HG02938 (cell line): ENCODE data around the gene BMPR1B.

ENCODE experiments used
- ATAC-seq: cut with Tn5 transposase; IDR thresholded peaks from one replicate; pipeline ENCODE4 v1.9.1; 2021; ENCODE audit warnings: mild to moderate bottlenecking, moderate library complexity; ENCODE audit not compliant: unreplicated experiment

The BMPR1B gene

GRCh38 chr4:94947681-94948108 lies 189.9 kb downstream of the BMPR1B start:
- no peak for ATAC-seq

GRCh38 chr4:94954251-94954650 lies 196.5 kb downstream of the BMPR1B start:
- no peak for ATAC-seq

GRCh38 chr4:94957030-94957429 lies 199.3 kb downstream of the BMPR1B start:
- no peak for ATAC-seq

- ATAC-seq, result no peak
These were observed 201.6 kb downstream of the BMPR1B start for GRCh38 chr4:94959307-94959706.

GRCh38 chr4:94960708-94961107 lies 203.0 kb downstream of the BMPR1B start:
- no peak for ATAC-seq

GRCh38 chr4:94961420-94961819 lies 203.7 kb downstream of the BMPR1B start:
- no peak for ATAC-seq

- no peak for ATAC-seq
These were observed 204.7 kb downstream of the BMPR1B start for GRCh38 chr4:94962484-94962883.

GRCh38 chr4:94965852-94966251 lies 208.1 kb downstream of the BMPR1B start:
- no peak for ATAC-seq

- ATAC-seq, result no peak
These were observed 210.7 kb downstream of the BMPR1B start for GRCh38 chr4:94968493-94968892.

- no peak for ATAC-seq
These were observed 212.9 kb downstream of the BMPR1B start for GRCh38 chr4:94970650-94971049.

- ATAC-seq, result no peak
These were observed 217.0 kb downstream of the BMPR1B start for GRCh38 chr4:94974773-94975172.

- ATAC-seq, result no peak
These were observed 218.7 kb downstream of the BMPR1B start for GRCh38 chr4:94976371-94977011.

GRCh38 chr4:94978904-94979303 lies 221.1 kb downstream of the BMPR1B start:
- no peak for ATAC-seq

- no peak for ATAC-seq
These were observed 221.9 kb downstream of the BMPR1B start for GRCh38 chr4:94979621-94980020.

GRCh38 chr4:94995684-94996394 lies 238.1 kb downstream of the BMPR1B start:
- ATAC-seq, result no peak

- no peak for ATAC-seq
These were observed 242.4 kb downstream of the BMPR1B start for GRCh38 chr4:95000076-95000648.

GRCh38 chr4:95004912-95005311 lies 247.2 kb downstream of the BMPR1B start:
- ATAC-seq, result no peak

- ATAC-seq, result no peak
These were observed 250.2 kb downstream of the BMPR1B start for GRCh38 chr4:95007998-95008397.

GRCh38 chr4:95013236-95013635 lies 255.5 kb downstream of the BMPR1B start:
- no peak for ATAC-seq

GRCh38 chr4:95014068-95014467 lies 256.3 kb downstream of the BMPR1B start:
- no peak for ATAC-seq

GRCh38 chr4:95017305-95018064 lies 259.7 kb downstream of the BMPR1B start:
- ATAC-seq, result no peak

GRCh38 chr4:95018785-95019184 lies 261.0 kb downstream of the BMPR1B start:
- ATAC-seq, result no peak
